Kidney epithelial cell (primary cell): ENCODE results near the gene BCAP31. TPM values are rescaled to one million over a fixed set of nuclear protein-coding genes. Genes with fewer than 3 reads are reported as not detected.

Experiments
- DNase-seq: peaks from one replicate; pipeline ENCODE4 v3.0.0-alpha.2; 2010; ENCODE audit warnings: low read depth
- H3K27me3 ChIP-seq: 2 replicates; pipeline ENCODE4 v1.6.0; 2011; ENCODE audit warnings: low read length; ENCODE audit not compliant: control insufficient read depth, insufficient read depth
- H3K36me3 ChIP-seq: 2 replicates; pipeline ENCODE4 v1.5.1; 2011; ENCODE audit warnings: low read length; ENCODE audit not compliant: control insufficient read depth, insufficient read depth
- H3K4me3 ChIP-seq: 2 replicates; pipeline ENCODE4 v1.5.1; 2011; ENCODE audit warnings: low read depth, mild to moderate bottlenecking, control low read depth, low read length
- total RNA-seq: library from RNA; depleted of rRNA; stranded (reverse); fragments of >200 nt; gene quantifications from 2 replicates; pipeline ENCODE4 v1.2.3, GENCODE V29; 2015
- TF ChIP-seq, protein P1 (sequence below): IDR thresholded peaks from 2 replicates; pipeline ENCODE4 v1.5.1; 2011; ENCODE audit warnings: mild to moderate bottlenecking, moderate library complexity, low read length, control low read depth, inconsistent platforms; ENCODE audit not compliant: insufficient read depth, poor library complexity, severe bottlenecking

BCAP31 gene
- total RNA-seq, 1 donor from 2014 or later: 179 TPM

DNA sequence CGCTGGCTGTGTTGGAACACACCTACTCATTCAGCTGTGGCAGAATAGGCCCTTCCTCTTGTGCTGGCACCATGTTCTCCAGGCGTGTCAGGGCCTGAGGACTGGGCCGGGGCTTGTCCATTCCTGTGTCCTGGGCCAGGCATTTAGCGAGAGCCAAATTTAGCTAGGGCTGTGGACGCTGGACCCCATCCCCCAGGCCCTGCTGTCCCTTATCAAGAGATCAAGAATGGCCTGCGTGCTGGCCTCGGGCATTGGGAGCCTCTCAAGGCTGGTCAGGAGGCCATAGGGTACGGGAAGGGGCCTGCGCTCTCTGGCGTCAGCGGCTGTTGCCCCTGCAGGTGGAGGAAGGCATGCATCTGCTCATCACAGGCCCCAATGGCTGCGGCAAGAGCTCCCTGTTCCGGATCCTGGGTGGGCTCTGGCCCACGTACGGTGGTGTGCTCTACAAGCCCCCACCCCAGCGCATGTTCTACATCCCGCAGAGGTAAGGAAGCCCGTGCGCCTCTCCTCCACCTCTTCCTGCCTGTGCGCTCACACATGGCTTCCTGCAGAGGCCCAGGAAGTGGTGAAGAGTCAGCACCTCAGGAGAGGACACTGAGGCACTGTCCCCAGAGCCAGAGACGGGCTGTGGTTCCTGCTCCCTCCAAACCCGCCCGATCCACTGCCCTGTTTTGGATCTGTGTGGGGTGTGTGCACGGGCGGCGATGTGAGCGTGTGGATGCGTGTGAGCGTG is 15.7 kb upstream of the BCAP31 start:
- TF ChIP-seq, protein P1, sequence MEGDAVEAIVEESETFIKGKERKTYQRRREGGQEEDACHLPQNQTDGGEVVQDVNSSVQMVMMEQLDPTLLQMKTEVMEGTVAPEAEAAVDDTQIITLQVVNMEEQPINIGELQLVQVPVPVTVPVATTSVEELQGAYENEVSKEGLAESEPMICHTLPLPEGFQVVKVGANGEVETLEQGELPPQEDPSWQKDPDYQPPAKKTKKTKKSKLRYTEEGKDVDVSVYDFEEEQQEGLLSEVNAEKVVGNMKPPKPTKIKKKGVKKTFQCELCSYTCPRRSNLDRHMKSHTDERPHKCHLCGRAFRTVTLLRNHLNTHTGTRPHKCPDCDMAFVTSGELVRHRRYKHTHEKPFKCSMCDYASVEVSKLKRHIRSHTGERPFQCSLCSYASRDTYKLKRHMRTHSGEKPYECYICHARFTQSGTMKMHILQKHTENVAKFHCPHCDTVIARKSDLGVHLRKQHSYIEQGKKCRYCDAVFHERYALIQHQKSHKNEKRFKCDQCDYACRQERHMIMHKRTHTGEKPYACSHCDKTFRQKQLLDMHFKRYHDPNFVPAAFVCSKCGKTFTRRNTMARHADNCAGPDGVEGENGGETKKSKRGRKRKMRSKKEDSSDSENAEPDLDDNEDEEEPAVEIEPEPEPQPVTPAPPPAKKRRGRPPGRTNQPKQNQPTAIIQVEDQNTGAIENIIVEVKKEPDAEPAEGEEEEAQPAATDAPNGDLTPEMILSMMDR: no peak
- H3K4me3 ChIP-seq: no peak overlapping the region
- no peaks in the 10 kb centered on the region for H3K36me3 ChIP-seq
- DNase-seq: no peak
- H3K27me3 ChIP-seq: peaks cover 2% of the 10 kb centered on the region

- Histone ChIP-seq H3K27me3 (no peaks in the 10 kb centered on the region), H3K4me3 (no peak overlapping the region), H3K36me3 (no peaks in the 10 kb centered on the region)
- TF ChIP-seq, protein P1: no peak
- DNase-seq: no peak
Observed at GRCh38 chrX:153738056-153738605, 13.9 kb upstream of the BCAP31 start.

GRCh38 chrX:153736871-153737441 is 12.8 kb upstream of the BCAP31 start:
- Histone ChIP-seq H3K36me3 (no peaks in the 10 kb centered on the region), H3K4me3 (no peak overlapping the region), H3K27me3 (no peaks in the 10 kb centered on the region)
- TF ChIP-seq, protein P1: no peak
- DNase-seq: no peak

- Histone ChIP-seq H3K27me3 (no peaks in the 10 kb centered on the region), H3K36me3 (no peaks in the 10 kb centered on the region), H3K4me3 (no peak overlapping the region)
- TF ChIP-seq, protein P1: no peak
- no peak for DNase-seq
Observed at GRCh38 chrX:153736071-153736820, 12.1 kb upstream of the BCAP31 start.

DNA sequence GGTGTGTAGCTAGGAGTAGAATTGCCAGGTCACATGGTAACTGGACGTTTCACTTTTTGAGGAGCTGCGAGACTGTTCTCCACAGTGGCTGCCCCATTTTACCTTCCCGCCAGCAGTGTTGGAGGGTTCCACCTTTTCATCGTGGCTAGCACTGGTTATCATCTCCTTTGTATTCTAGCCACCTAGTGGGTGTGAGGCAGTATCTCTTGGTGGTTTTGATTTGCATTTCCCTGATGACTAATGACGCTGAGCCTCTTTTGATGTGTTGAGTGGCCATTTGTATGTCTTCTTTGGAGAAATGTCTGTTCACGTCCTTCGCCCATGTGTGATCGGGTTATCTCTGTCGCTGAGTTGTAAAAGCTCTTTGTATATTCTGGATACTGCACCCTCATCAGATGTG is 11.1 kb upstream of the BCAP31 start:
- TF ChIP-seq, protein P1: no peak
- DNase-seq: no peak
- Histone ChIP-seq H3K4me3 (no peak overlapping the region), H3K27me3 (no peaks in the 10 kb centered on the region), H3K36me3 (no peaks in the 10 kb centered on the region)
